Ectodermal cell (in vitro differentiated cells): ENCODE results near the gene TBC1D14.
A peak's percentile ranks its signal among the peaks of the same experiment; 100 is the strongest.

ENCODE experiments used
- H3K27ac ChIP-seq: 2 replicates; pipeline ENCODE4 v1.7.0; 2013; ENCODE audit warnings: mild to moderate bottlenecking, low read depth, low read length; ENCODE audit not compliant: insufficient read depth, poor library complexity, severe bottlenecking
- H3K27me3 ChIP-seq: 2 replicates; pipeline ENCODE4 v1.7.0; 2013; ENCODE audit warnings: mild to moderate bottlenecking, low read length; ENCODE audit not compliant: insufficient read depth, control insufficient read depth, poor library complexity, severe bottlenecking
- H3K36me3 ChIP-seq: one replicate; pipeline ENCODE4 v1.7.0; 2013; ENCODE audit warnings: low read length; ENCODE audit not compliant: control insufficient read depth, insufficient read depth
- H3K4me1 ChIP-seq: one replicate; pipeline ENCODE4 v1.7.0; 2013; ENCODE audit warnings: low read length; ENCODE audit not compliant: control insufficient read depth, insufficient read depth
- H3K4me3 ChIP-seq: 2 replicates; pipeline ENCODE4 v1.7.0; 2013; ENCODE audit warnings: low read depth, low read length, control low read depth; ENCODE audit not compliant: insufficient read depth
- H3K9me3 ChIP-seq: 2 replicates; pipeline ENCODE4 v1.7.0; 2013; ENCODE audit warnings: mild to moderate bottlenecking, low read length, moderate library complexity; ENCODE audit not compliant: control insufficient read depth
- WGBS, 2 experiments: methylation state at CpG; one replicate each; pipeline ENCODE4 v1.1.7; 2013; ENCODE audit warnings: missing lambda C conversion rate in 2 of 2; 5-methylcytosine and 5-hydroxymethylcytosine counted together

The TBC1D14 gene

DNA sequence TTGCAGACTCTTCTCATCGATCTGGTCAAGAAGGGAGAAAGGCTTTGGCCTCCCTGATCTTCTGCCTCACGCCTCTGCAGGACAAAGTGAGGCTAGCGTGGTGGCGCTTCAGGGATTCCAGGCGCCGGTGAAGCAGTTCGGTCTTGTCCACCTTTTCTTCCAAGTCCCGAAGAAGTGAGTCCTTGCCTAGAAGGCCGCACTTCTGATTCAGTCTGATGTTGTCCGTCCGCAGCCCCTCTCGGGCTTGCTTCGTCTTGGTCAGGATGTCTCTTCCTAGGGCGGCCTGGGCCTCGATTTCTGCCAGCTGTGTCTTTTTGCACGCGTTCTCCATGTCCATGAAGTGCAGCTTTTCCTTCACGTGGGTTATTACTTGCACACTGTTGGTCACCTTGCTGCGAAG is 131.6 kb downstream of the TBC1D14 start:
- Histone ChIP-seq H3K27me3 (peaks cover 29% of the 10 kb centered on the region), H3K36me3 (no peaks in the 10 kb centered on the region), H3K27ac (no peak overlapping the region), H3K4me3 (no peak overlapping the region), H3K9me3 (no peaks in the 10 kb centered on the region), H3K4me1 (peaks cover 11% of the 10 kb centered on the region)
- 94 to 95% methylated on average over 19 of the region's 19 CpGs for WGBS, 2 experiments

DNA sequence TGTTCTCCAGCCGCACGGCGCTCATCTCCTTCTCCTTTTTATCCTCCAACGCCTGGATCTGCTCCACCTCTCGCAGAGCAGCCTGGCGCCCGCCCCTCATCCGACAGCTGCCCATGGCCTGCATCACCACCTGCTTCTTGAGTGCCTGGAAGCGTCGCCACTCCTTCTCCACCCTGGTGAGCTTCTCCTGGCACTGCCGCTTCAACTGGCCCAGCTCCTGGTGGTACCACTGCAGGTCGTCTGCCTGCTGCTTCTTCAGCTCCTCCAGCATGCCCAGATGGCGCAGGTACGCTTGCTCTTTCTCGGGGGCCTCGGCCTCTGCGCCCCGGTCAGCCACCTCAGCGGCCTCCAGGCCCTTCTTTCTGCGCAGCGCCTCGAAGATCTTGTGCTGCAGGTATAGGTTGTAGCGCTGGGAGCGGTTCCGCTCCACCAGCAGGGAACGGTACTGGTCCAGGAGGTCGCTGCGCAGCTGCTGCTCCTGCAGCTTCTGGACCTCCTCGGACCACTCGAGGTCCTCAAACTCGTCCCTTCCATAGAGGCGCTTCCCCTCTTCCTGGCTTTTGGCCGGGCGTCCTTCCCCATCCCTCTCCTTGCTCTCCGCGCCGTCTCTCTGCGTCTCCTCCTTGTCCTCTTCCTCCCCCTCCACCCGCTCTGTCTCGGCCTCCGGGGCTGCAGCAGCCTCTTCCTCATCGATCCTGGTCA is 132.3 kb downstream of the TBC1D14 start:
- WGBS, 2 experiments = 41 to 42% methylated on average over 42 of the region's 42 CpGs
- H3K36me3 ChIP-seq = no peaks in the 10 kb centered on the region
- peaks cover 11% of the 10 kb centered on the region for H3K4me1 ChIP-seq
- H3K4me3 ChIP-seq = peak overlapping the region; percentile 60
- H3K9me3 ChIP-seq = no peaks in the 10 kb centered on the region
- no peak overlapping the region for H3K27ac ChIP-seq
- H3K27me3 ChIP-seq = peaks cover 29% of the 10 kb centered on the region

DNA sequence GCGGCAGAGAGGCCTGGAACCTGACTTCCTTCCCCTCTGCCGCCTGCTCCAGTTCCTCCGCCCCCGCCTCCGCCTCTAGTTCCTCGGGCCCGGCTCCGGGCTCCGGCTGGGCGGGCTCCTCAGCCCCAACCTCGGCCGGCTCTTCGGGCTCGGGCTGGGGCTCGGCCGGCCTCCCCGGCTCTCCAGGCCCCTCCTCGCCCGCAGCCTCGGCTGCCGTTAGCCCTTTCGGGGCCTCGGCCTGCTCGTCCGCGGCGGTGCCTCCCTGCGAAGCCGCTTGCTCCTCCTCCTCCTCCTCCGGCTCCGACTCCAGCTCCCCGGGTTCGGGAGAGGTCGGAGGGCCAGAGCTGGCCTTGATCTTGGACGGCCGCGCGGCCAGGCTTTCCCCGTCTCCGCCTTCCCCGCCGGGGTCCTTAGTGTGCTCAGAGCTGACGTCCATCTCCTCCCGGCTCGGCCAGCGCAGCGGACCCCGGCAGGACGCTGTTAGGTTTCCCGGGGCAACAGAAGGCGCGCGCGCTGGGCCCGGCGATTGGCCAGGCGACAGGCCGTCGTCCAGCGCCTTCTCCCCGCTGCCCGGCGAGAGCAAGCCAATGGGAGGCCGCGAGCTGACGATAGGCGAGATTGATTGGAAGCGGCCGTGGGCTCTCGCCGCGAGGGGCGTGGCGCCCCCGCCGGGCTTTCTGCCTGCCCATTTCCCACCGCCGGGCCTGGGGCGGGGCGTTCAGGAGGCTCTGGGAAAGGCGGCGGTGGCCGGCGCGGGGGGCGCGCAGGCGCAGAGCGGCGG is 133.1 kb downstream of the TBC1D14 start:
- Histone ChIP-seq H3K27me3 (peaks cover 29% of the 10 kb centered on the region), H3K27ac (peak overlapping the region; percentile 64), H3K4me3 (peak overlapping the region; percentile 60), H3K9me3 (no peaks in the 10 kb centered on the region), H3K4me1 (peaks cover 11% of the 10 kb centered on the region), H3K36me3 (no peaks in the 10 kb centered on the region)
- WGBS, 2 experiments = 0% methylated on average over 90 of the region's 90 CpGs

DNA sequence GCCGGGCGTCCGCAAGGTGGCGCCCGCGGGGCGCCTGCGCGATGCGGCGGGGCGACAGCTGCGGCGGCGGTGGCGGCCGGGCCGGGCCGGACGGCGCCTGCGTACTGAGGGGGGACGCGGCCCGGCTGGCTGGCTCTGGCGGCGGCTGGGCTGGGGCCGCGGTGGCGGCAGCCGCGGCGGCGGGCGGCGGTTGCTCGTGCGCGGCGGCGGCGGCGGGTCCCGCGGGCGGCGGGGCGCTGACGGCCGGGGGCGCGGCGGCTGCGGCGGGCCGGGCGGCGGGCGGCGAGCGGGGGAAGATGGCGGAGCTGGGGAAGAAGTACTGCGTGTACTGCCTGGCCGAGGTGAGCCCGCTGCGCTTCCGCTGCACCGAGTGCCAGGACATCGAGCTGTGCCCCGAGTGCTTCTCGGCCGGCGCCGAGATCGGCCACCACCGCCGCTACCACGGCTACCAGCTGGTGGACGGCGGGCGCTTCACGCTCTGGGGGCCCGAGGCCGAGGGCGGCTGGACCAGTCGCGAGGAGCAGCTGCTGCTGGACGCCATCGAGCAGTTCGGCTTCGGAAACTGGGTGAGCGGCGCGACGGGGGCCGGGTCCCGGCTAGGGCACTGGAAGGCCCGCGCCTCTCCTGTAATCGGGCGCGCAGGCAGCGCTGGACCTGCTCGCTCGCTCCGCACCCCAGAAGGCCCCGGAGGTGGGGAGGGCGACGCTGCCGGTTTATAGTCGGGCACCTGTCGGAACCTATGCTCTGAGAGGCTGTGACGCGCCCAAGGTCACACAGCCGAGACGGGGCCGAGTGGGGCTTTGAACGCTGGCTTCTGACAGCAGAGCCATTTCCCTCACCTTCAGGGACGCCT is 133.9 kb downstream of the TBC1D14 start, which contains the start of gene TADA2B:
Gene TADA2B (plus strand): TSS at position 89 of the 853 bp plus-strand sequence. CDS start 208 bp downstream, at position 297.
- Histone ChIP-seq H3K4me3 (peak within 1 kb of the TSS; percentile 72), H3K9me3 (no peaks in the 10 kb centered on the region), H3K36me3 (no peaks in the 10 kb centered on the region), H3K4me1 (peaks cover 11% of the 10 kb centered on the region), H3K27ac (peak within 1 kb of the TSS; percentile 64), H3K27me3 (peaks cover 29% of the 10 kb centered on the region)
- 1% methylated on average over 119 of the region's 119 CpGs for WGBS, 2 experiments

DNA sequence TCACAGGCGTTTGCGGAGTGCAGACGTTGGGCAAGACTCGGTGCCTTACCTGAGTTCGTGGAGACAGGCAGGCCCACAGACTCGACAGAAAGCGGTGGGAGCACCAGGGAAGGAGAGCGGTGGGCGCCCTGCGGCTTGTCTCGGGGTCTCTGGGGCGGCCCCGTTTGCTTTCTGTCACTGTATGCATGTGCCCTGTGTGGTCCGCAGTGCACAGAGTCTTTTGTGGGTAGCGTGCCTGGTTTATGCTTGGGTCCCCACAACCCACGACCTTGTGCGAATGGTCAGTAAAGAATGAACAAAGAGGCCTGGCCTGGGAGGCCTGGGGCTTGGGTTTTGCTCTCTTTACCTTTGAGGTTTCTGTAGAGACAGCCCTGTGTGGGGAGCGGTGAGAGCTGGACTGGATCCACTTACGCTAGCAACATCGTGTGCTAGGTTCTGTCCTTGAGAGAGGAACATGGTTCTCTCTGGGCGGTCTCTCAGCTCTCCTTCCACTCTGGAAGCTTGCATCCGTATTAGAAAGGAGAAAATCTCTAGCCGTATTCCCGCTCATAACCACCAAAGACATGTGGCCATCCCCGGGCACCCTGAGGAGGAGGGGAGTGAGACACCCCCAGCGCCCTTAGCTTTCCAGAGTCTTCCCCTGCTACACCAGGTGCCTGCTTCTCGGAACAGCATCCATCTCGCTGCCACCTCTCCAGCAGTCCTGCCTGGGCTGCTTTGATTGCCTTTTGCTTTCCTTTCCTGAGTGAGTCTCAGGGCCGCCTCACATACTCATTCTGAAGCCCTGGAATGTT is 134.7 kb downstream of the TBC1D14 start:
- H3K27ac ChIP-seq = no peak overlapping the region
- no peaks in the 10 kb centered on the region for H3K9me3 ChIP-seq
- 42 to 45% methylated on average over 29 of the region's 29 CpGs for WGBS, 2 experiments
- H3K36me3 ChIP-seq = no peaks in the 10 kb centered on the region
- peak overlapping the region; percentile 72 for H3K4me3 ChIP-seq
- peaks cover 11% of the 10 kb centered on the region for H3K4me1 ChIP-seq
- H3K27me3 ChIP-seq = peaks cover 29% of the 10 kb centered on the region

DNA sequence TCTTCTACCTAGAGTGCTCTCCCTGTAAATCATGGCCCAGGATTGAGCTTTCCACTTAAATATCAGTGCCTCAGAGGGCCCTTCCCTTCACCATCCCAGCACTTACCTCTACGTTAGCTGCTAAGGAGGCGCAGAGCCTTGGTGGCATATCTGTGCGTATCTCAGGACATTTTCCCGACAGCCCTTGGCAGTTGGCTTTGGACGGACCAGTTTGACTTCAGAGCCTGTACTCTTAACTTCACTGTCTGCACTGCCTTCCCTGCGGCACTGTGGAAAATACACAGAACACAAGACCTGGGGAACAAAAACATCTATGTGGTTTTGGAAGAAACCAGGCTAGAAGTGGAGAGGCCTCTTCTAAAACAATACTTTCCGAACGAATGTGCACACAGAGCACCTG is 135.9 kb downstream of the TBC1D14 start:
- no peak overlapping the region for H3K4me3 ChIP-seq
- H3K36me3 ChIP-seq = no peaks in the 10 kb centered on the region
- H3K9me3 ChIP-seq = no peaks in the 10 kb centered on the region
- 92 to 93% methylated on average over 8 of the region's 8 CpGs for WGBS, 2 experiments
- H3K27ac ChIP-seq = no peak overlapping the region
- H3K4me1 ChIP-seq = peaks cover 11% of the 10 kb centered on the region
- H3K27me3 ChIP-seq = peaks cover 26% of the 10 kb centered on the region

DNA sequence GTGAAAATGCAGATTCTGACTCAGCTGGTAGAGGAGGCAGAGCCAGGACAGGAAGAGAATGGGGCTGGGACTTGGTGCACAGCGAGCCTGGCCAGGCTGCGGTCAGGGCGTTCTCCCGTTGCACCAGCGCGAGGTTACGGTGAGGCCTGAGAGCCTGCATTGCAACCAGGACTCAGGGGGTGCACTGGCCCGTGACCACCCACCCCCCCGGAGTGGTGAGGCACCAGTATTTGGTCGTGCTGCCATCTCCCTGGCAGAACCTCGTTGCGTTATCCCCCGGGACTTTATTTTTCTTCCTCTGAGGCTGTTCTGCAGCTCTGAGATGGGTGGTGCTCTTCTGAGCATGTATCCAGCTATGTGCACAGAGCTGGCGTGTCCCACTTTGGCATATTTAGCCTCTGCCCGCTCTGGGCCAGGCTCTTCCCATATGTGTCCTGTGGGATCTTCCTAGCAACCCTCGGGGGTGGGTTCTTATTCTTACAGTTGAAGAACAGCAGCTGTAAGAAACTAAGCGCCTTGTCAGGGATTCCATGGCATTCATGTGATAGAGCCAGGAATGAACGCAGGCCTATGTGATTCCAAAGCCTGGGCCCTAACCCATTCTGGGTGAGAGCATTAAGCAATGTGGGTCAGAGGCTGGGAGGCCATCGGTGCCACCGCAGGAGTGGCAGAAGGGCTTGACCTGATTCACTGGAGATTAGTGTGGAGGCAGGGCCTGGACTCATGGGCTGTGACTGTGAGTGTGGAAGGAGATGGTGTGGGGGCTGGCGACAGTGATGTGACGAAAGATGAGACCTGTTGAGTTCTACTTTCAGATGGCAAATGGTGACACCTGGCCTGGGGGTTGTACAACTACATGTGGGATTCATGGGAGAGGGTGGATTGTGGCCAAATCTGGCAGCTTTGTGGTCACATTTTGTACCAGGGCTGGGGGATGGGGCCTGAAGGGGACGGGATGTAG is 136.6 kb downstream of the TBC1D14 start:
- no peak overlapping the region for H3K27ac ChIP-seq
- peaks cover 11% of the 10 kb centered on the region for H3K4me1 ChIP-seq
- H3K36me3 ChIP-seq = no peaks in the 10 kb centered on the region
- H3K9me3 ChIP-seq = no peaks in the 10 kb centered on the region
- peaks cover 19% of the 10 kb centered on the region for H3K27me3 ChIP-seq
- 94 to 95% methylated on average over 23 of the region's 23 CpGs for whole genome bisulfite sequencing, 2 experiments
- H3K4me3 ChIP-seq = no peak overlapping the region

DNA sequence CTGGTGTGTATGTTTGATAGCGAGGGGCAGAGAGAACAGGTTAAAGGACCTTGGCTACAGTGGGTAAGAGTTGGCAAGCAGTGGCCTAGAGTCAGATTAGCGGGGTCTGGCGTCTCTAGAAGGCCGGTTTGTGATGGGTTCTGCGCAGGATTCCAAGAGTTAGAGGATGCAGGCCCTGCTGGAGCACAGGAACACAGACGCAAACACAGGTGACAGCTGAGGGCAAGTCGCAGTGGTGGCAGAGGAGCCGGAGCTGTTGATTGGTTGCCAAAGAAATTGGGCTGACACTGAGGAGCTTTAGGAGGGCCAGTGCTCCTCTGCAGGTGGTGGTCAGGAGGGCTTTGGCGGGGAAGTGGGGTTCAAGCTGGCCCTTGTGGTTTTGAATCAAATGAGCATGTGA is 137.3 kb downstream of the TBC1D14 start:
- H3K36me3 ChIP-seq = no peaks in the 10 kb centered on the region
- H3K27me3 ChIP-seq = peaks cover 11% of the 10 kb centered on the region
- no peaks in the 10 kb centered on the region for H3K9me3 ChIP-seq
- 89 to 91% methylated on average over 9 of the region's 9 CpGs for WGBS, 2 experiments
- H3K27ac ChIP-seq = no peak overlapping the region
- H3K4me3 ChIP-seq = no peak overlapping the region
- peaks cover 6% of the 10 kb centered on the region for H3K4me1 ChIP-seq

DNA sequence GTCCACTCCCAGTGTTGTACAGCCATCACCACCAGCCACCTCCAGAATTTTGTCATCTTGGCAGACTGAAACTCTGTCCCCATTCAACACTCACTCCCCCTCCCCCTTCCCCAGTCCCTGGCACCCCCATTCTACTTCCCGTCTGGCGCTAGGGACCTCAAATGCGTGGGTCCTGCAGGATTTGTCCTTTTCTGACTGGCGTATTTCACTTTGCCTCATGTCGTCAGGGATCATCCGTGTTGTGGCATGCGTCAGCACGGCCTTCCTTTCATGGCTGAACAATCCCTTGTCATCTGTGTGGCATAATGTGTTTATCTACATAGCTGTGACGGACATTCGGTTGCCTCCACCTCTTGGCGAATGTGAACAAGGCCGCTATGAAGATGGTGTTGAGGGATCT is 139.0 kb downstream of the TBC1D14 start:
- H3K4me1 ChIP-seq = peaks cover 5% of the 10 kb centered on the region
- H3K27ac ChIP-seq = no peak overlapping the region
- WGBS, 2 experiments = 95 to 96% methylated on average over 12 of the region's 12 CpGs
- H3K9me3 ChIP-seq = no peaks in the 10 kb centered on the region
- no peaks in the 10 kb centered on the region for H3K36me3 ChIP-seq
- no peak overlapping the region for H3K4me3 ChIP-seq
- peaks cover 8% of the 10 kb centered on the region for H3K27me3 ChIP-seq
